T follicular helper cell (primary cell): Measurements from ENCODE around the gene CTSG.
"Not testable (repeated sequence)": the region's sequence is repeated elsewhere in the genome, so short reads cannot be mapped to it uniquely, and the experiment has no call there.

Experiments
- DNase-seq: peaks from one replicate; pipeline ENCODE4 v3.0.0-alpha.2; 2020; ENCODE audit warnings: low read depth

The CTSG gene

GRCh38 chr14:24542346-24542936 lies 33.6 kb downstream of the CTSG start:
- DNase-seq: no peak

GRCh38 chr14:24535737-24536136 lies 40.3 kb downstream of the CTSG start:
- no peak for DNase-seq

- no peak for DNase-seq
Measured at GRCh38 chr14:24534286-24534685, 41.8 kb downstream of the CTSG start.

GRCh38 chr14:24525877-24526620 lies 50.0 kb downstream of the CTSG start:
- DNase-seq: not testable (repeated sequence)
